GM23248 (cell line): ENCODE data around the gene PRXL2B.

Source experiments
- EZH2 ChIP-seq: fragments of 200-600 bp; sonication (generic); IDR thresholded peaks from 2 replicates; pipeline ENCODE4 v1.6.1; 2018; ENCODE audit warnings: antibody characterized with exemption, mild to moderate bottlenecking; ENCODE audit not compliant: insufficient read depth, poor library complexity, severe bottlenecking
- EZH2phosphoT487 ChIP-seq: fragments of 200-600 bp; sonication (generic); IDR thresholded peaks from 2 replicates; pipeline ENCODE4 v1.6.1; 2018; ENCODE audit warnings: antibody characterized with exemption, moderate library complexity, mild to moderate bottlenecking, low read depth; ENCODE audit not compliant: insufficient read depth

GRCh38 chr1:2590233-2591141, 3.9 kb downstream of the PRXL2B start:
- TF ChIP-seq EZH2 (no peak), EZH2phosphoT487 (no peak)
